SK-N-MC (cell line): ENCODE measurements around the gene ALG14.
"Not testable (repeated sequence)": the region's sequence is repeated elsewhere in the genome, so short reads cannot be mapped to it uniquely, and the experiment has no call there.

ENCODE experiments used
- EZH2 ChIP-seq: fragments of 200-600 bp; sonication (generic); IDR thresholded peaks from one replicate; pipeline ENCODE4 v1.6.1; 2017; ENCODE audit warnings: antibody characterized with exemption
- FOXP2 ChIP-seq: optimal IDR thresholded peaks from 2 replicates; pipeline ENCODE3; 2011; ENCODE audit warnings: mild to moderate bottlenecking, moderate library complexity; ENCODE audit not compliant: insufficient read depth; ENCODE audit errors: extremely low read length, control extremely low read depth

DNA sequence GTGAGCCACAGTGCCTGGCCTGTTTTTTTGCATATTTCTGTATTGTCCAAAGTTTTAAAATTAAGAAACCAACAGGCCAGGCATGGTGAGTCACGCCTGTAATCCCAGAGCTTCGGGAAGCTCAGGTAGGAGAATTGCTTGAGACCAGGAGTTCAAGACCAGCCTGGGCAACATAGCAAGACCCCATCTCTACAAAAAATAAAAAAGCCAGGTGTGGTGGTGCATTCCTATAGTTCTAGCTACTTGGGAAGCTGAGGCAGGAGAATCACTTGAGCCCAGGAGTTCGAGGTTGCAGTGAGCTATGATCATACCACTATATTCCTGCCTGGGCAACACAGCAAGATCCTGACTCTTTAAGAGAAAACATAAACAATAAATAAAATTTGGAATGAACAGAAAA is 25.1 kb downstream of the ALG14 start:
- not testable (repeated sequence) for TF ChIP-seq EZH2, FOXP2
